Measurements from ENCODE around the gene SLC7A5.

Gene SLC7A5

DNA sequence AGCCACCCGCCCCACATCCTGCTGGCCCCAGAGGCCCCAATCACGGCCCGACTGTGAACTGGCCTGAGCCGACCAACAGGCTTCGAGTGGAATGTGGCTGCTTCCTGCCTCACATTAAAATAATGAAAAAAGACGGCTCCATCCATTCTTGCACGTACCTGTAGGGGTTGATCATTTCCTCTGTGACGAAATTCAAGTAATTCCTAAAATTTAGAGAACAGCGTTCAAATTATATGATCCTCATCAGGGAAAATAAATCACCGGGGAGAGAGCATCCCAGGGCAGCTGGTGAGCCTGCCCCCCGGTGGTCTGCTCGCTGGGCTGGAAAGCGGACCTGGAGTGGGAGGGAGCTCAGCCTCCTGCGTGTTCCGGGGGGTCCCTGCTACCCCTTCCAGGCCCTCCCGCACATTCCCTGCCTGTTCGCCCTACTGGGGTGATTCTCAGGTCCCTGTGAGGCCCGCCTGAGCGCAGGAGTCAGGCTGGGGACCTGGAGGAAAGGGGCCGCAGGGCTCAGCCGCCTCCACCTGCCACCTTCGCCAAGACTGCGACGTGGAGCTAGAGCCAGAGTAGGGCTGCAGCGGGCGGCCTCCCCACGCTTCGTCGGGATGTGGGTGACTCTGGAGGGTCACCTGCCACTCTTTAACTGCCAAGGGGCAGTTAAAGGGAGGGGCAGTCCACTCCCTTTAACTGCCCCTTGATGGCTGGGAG, 28.9 kb downstream of the SLC7A5 start:
- Histone ChIP-seq H3K36me3 (ENCODE audit: control insufficient read depth, low read depth, low read length) (peaks cover 56% of the 10 kb centered on the region), H3K9me3 (ENCODE audit: control insufficient read depth, low read depth, low read length) (no peaks in the 10 kb centered on the region), H3K4me1 (ENCODE audit: control insufficient read depth, low read depth, low read length) (no peaks in the 10 kb centered on the region), H3K27ac (ENCODE audit: low read length) (no peak overlapping the region), H3K27me3 (ENCODE audit: control insufficient read depth, insufficient read depth, low read length) (no peaks in the 10 kb centered on the region), H3K9ac (ENCODE audit: low read length) (no peak overlapping the region), H3K4me3 (ENCODE audit: low read length) (no peak overlapping the region)

GRCh38 chr16:87839542-87840270, 29.6 kb downstream of the SLC7A5 start:
- no peak overlapping the region for H3K27ac ChIP-seq (ENCODE audit: low read length)
- H3K4me3 ChIP-seq (ENCODE audit: low read length): no peak overlapping the region
- no peaks in the 10 kb centered on the region for H3K9me3 ChIP-seq (ENCODE audit: control insufficient read depth, low read depth, low read length)
- H3K4me1 ChIP-seq (ENCODE audit: control insufficient read depth, low read depth, low read length): no peaks in the 10 kb centered on the region
- no peaks in the 10 kb centered on the region for H3K27me3 ChIP-seq (ENCODE audit: control insufficient read depth, insufficient read depth, low read length)
- H3K9ac ChIP-seq (ENCODE audit: low read length): no peak overlapping the region
- peaks cover 58% of the 10 kb centered on the region for H3K36me3 ChIP-seq (ENCODE audit: control insufficient read depth, low read depth, low read length)

- Histone ChIP-seq H3K27ac (ENCODE audit: low read length) (no peak overlapping the region), H3K4me1 (ENCODE audit: control insufficient read depth, low read depth, low read length) (no peaks in the 10 kb centered on the region), H3K4me3 (ENCODE audit: low read length) (no peak overlapping the region), H3K36me3 (ENCODE audit: control insufficient read depth, low read depth, low read length) (peaks cover 66% of the 10 kb centered on the region), H3K9ac (ENCODE audit: low read length) (no peak overlapping the region), H3K27me3 (ENCODE audit: control insufficient read depth, insufficient read depth, low read length) (no peaks in the 10 kb centered on the region), H3K9me3 (ENCODE audit: control insufficient read depth, low read depth, low read length) (no peaks in the 10 kb centered on the region)
These were observed 30.4 kb downstream of the SLC7A5 start for GRCh38 chr16:87838643-87839541.

DNA sequence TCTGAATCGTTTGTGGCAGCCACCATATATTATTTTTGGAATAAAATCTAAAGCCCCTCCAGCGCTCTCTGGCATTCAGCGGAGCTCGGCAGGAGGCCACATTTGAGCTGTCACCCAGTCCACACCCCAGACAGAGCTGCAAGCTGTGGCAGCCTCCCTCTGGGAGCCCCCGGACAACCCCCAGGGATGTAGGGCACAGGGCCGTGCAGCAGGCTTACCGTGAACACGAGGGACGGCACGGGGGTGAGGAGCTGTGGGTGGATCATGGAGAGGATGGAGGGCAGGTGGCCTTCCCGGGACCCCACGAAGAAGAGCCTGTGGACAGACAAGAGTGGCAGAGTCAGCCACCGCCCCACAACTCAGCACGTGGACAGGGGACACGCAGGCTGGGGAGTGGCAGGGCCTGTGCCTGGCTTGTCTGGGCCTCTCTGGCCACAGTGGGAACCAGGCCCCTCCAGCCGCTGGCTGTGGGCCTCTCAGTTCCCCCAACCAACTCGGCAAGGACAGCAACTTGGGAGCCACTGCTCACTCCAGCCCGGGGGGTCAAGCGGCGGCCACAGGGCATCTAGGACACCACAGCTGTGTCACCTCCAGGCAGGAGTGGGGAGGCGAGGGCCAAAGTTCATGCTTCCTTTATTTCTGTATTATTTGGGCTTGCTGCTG, 31.5 kb downstream of the SLC7A5 start:
- no peak overlapping the region for H3K27ac ChIP-seq (ENCODE audit: low read length)
- H3K9me3 ChIP-seq (ENCODE audit: control insufficient read depth, low read depth, low read length): no peaks in the 10 kb centered on the region
- H3K9ac ChIP-seq (ENCODE audit: low read length): no peak overlapping the region
- H3K4me1 ChIP-seq (ENCODE audit: control insufficient read depth, low read depth, low read length): no peaks in the 10 kb centered on the region
- H3K27me3 ChIP-seq (ENCODE audit: control insufficient read depth, insufficient read depth, low read length): no peaks in the 10 kb centered on the region
- H3K36me3 ChIP-seq (ENCODE audit: control insufficient read depth, low read depth, low read length): peaks cover 75% of the 10 kb centered on the region
- no peak overlapping the region for H3K4me3 ChIP-seq (ENCODE audit: low read length)

- no peaks in the 10 kb centered on the region for H3K4me1 ChIP-seq (ENCODE audit: control insufficient read depth, low read depth, low read length)
- no peaks in the 10 kb centered on the region for H3K27me3 ChIP-seq (ENCODE audit: control insufficient read depth, insufficient read depth, low read length)
- no peak overlapping the region for H3K4me3 ChIP-seq (ENCODE audit: low read length)
- H3K9ac ChIP-seq (ENCODE audit: low read length): no peak overlapping the region
- peaks cover 77% of the 10 kb centered on the region for H3K36me3 ChIP-seq (ENCODE audit: control insufficient read depth, low read depth, low read length)
- no peaks in the 10 kb centered on the region for H3K9me3 ChIP-seq (ENCODE audit: control insufficient read depth, low read depth, low read length)
- H3K27ac ChIP-seq (ENCODE audit: low read length): no peak overlapping the region
These were observed 32.3 kb downstream of the SLC7A5 start for GRCh38 chr16:87836844-87837581.

DNA sequence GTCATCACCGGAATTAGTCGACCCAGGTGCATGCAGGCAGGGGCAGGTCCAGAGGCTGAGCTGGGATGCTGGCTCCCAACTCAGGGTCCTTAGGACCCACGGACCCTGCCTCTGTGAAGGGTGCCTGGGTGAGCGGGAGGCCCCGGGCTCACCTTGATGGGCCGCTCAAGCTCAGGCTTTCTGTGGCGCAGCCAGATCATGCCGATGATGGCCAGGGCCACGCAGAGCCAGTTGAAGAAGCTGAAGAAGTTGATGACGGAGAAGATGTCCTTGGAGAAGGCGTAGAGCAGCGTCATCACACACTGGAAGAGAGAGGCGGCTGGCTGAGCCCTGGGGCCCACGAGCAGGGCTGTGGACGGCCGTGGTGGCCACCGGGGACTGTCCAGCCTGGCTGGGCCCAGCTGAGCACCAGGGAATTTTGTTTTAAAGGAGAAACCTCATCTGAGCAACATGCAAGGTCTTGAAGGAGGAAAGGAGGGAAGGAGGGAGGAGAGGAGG, 32.9 kb downstream of the SLC7A5 start:
- Histone ChIP-seq H3K9ac (ENCODE audit: low read length) (no peak overlapping the region), H3K4me3 (ENCODE audit: low read length) (no peak overlapping the region), H3K4me1 (ENCODE audit: control insufficient read depth, low read depth, low read length) (no peaks in the 10 kb centered on the region), H3K9me3 (ENCODE audit: control insufficient read depth, low read depth, low read length) (no peaks in the 10 kb centered on the region), H3K36me3 (ENCODE audit: control insufficient read depth, low read depth, low read length) (peaks cover 75% of the 10 kb centered on the region), H3K27me3 (ENCODE audit: control insufficient read depth, insufficient read depth, low read length) (no peaks in the 10 kb centered on the region), H3K27ac (ENCODE audit: low read length) (no peak overlapping the region)

GRCh38 chr16:87835882-87836331, 33.4 kb downstream of the SLC7A5 start:
- H3K27me3 ChIP-seq (ENCODE audit: control insufficient read depth, insufficient read depth, low read length): no peaks in the 10 kb centered on the region
- H3K36me3 ChIP-seq (ENCODE audit: control insufficient read depth, low read depth, low read length): peaks cover 70% of the 10 kb centered on the region
- H3K4me1 ChIP-seq (ENCODE audit: control insufficient read depth, low read depth, low read length): no peaks in the 10 kb centered on the region
- H3K4me3 ChIP-seq (ENCODE audit: low read length): no peak overlapping the region
- H3K27ac ChIP-seq (ENCODE audit: low read length): no peak overlapping the region
- H3K9ac ChIP-seq (ENCODE audit: low read length): no peak overlapping the region
- H3K9me3 ChIP-seq (ENCODE audit: control insufficient read depth, low read depth, low read length): no peaks in the 10 kb centered on the region

GRCh38 chr16:87834668-87835473, 34.4 kb downstream of the SLC7A5 start:
- H3K9ac ChIP-seq (ENCODE audit: low read length): no peak overlapping the region
- no peaks in the 10 kb centered on the region for H3K9me3 ChIP-seq (ENCODE audit: control insufficient read depth, low read depth, low read length)
- H3K4me3 ChIP-seq (ENCODE audit: low read length): no peak overlapping the region
- peaks cover 5% of the 10 kb centered on the region for H3K4me1 ChIP-seq (ENCODE audit: control insufficient read depth, low read depth, low read length)
- H3K36me3 ChIP-seq (ENCODE audit: control insufficient read depth, low read depth, low read length): peaks cover 65% of the 10 kb centered on the region
- no peak overlapping the region for H3K27ac ChIP-seq (ENCODE audit: low read length)
- no peaks in the 10 kb centered on the region for H3K27me3 ChIP-seq (ENCODE audit: control insufficient read depth, insufficient read depth, low read length)

- H3K27me3 ChIP-seq (ENCODE audit: control insufficient read depth, insufficient read depth, low read length): no peaks in the 10 kb centered on the region
- peaks cover 66% of the 10 kb centered on the region for H3K36me3 ChIP-seq (ENCODE audit: control insufficient read depth, low read depth, low read length)
- H3K4me1 ChIP-seq (ENCODE audit: control insufficient read depth, low read depth, low read length): peaks cover 13% of the 10 kb centered on the region
- no peaks in the 10 kb centered on the region for H3K9me3 ChIP-seq (ENCODE audit: control insufficient read depth, low read depth, low read length)
- H3K27ac ChIP-seq (ENCODE audit: low read length): no peak overlapping the region
- H3K9ac ChIP-seq (ENCODE audit: low read length): no peak overlapping the region
- H3K4me3 ChIP-seq (ENCODE audit: low read length): no peak overlapping the region
These were observed 35.2 kb downstream of the SLC7A5 start for GRCh38 chr16:87834005-87834667.

DNA sequence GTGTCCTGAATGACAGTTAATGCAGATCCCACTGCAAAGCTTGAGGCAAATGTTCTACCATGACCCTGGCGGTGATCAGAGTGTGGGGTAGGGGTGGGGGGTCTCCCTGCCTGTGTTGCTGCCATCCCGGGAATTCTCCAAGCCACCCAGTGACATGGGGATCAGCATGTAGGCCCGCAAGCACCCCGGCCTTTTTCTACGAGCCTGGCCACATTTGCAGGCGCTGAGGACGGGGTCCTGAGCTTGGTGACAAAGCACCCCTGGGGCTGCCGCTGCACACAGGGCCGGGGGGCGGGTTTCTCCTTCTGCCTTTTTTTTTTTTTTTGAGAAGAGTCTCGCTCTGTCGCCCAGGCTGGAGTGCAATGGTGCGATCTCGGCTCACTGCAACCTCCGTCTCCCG, 35.8 kb downstream of the SLC7A5 start:
- Histone ChIP-seq H3K27ac (ENCODE audit: low read length) (no peak overlapping the region), H3K9ac (ENCODE audit: low read length) (no peak overlapping the region), H3K4me1 (ENCODE audit: control insufficient read depth, low read depth, low read length) (peaks cover 18% of the 10 kb centered on the region), H3K4me3 (ENCODE audit: low read length) (no peak overlapping the region), H3K36me3 (ENCODE audit: control insufficient read depth, low read depth, low read length) (peaks cover 61% of the 10 kb centered on the region), H3K9me3 (ENCODE audit: control insufficient read depth, low read depth, low read length) (no peaks in the 10 kb centered on the region), H3K27me3 (ENCODE audit: control insufficient read depth, insufficient read depth, low read length) (no peaks in the 10 kb centered on the region)
